Stimulated activated CD4-positive, alpha-beta T cell treated with anti-CD3 and anti-CD28 coated beads, Interleukin-12 subunit alpha, Interleukin-12 subunit beta, amount 100 ng/mL, for 4 hours (primary cell): ENCODE results near the gene URAD.
"Not testable (repeated sequence)": the region's sequence is repeated elsewhere in the genome, so short reads cannot be mapped to it uniquely, and the experiment has no call there.

Experiments
- DNase-seq: peaks from one replicate; pipeline ENCODE4 v3.0.0-alpha.2; 2020

The URAD gene

DNA sequence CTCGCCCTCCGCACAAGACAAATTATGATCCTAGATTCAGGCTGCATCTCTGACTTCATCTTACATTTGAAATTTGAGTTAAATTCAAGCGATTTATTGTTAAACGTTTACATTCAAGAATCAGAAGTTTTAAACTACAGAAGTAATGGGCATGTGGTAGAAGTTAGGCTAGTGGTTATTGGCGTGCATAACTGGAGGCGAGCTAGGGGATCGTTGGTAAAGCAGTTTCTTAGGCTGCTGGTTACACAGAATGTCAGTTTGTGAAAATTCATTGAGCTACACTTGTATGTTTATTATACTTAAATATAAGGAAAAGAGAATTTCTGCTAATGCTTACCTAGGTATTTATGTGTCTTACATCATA is 18.6 kb downstream of the URAD start:
- no peak for DNase-seq

GRCh38 chr13:27969082-27969865 is 19.2 kb downstream of the URAD start, which contains the start of gene CDX2:
CDX2 (minus strand) TSS chr13:27969315; CDS start chr13:27969006, 309 bp downstream.
- DNase-seq, result no peak

DNA sequence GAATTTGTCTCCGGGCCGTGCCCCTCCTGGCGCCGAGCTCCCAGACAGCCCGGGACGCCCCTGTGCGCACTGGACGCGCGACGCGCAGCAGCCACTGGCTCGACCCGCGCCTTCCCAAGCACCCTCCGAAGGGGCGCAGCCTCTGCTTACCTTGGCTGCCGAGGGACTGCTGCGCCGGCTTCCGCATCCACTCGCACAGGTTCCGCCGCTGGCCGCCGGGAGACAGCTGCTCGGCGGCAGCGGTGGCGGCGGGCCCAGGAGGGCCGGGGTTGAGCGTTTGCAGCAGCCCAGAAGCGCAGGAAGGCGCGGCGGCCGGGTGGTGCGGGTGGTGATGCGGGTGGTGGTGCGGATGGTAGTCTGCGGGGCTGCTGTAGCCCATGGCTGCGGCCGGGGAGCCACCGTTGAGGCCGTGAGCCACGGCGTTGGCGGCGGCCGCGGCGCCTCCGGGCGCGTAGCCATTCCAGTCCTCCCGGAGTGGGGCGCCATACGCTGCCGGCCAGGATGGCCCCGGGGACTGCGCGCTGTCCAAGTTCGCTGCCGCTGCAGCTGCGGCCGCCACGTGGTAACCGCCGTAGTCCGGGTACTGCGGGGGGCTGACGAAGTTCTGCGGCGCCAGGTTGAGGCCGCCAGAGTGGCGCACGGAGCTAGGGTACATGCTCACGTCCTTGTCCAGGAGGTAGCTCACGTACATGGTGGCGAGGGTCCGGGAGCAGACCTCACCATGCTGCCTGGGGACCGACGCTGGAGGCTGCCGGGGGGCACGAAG is 20.0 kb downstream of the URAD start:
- DNase-seq, result no peak

DNA sequence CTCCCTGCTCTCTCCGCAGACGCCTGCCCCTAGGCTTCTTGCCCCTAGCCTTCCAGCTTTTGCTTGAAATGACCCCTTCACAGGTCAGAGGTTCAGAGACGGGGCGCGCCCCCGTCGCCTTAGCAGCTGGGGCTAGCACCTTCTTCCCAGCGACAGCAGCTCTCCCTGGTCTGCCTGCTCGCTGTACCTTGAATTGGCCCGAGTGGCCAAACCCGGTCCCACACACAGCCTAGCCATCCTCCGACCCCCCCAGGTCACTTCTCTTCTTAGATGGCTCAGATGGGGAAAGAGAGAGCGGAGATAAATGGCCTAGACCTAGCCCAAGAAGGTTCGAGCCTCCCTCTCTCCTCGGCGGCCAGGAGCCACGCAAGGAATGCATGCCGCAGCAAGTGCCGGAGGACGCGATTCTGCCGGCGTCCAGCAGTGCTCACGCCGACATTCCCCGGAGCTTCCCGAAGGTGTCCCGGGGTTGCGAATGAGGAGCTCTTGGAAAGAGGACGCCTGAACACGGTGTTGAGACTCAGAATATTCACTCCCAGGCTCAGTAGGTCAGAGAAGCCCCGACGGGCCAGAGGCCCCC is 20.7 kb downstream of the URAD start:
- no peak for DNase-seq

- no peak for DNase-seq
Measured at GRCh38 chr13:27967203-27967735, 21.2 kb downstream of the URAD start.

- DNase-seq, result no peak
Measured at GRCh38 chr13:27966641-27967202, 21.8 kb downstream of the URAD start.

GRCh38 chr13:27965740-27966640 is 22.5 kb downstream of the URAD start:
- DNase-seq, result no peak

DNA sequence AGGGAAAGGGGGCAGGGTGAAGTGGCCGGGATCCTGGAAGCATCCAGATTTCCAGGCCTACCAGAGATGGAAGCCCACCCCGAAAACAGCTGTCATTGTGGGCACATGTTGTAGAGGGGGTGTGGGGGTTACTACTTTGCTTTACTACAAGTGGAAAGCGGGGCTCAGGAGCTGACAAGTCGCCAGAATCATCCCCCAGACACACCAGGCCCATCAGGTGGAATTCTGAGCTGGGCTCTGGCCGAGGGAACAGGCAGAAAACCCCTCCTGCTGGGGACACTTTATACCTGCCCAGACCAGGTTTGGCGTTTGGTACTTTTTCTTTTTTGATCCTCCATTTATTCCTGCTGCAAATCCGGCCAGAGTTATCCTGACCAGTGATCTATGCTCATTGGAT is 23.2 kb downstream of the URAD start:
- no peak for DNase-seq

DNA sequence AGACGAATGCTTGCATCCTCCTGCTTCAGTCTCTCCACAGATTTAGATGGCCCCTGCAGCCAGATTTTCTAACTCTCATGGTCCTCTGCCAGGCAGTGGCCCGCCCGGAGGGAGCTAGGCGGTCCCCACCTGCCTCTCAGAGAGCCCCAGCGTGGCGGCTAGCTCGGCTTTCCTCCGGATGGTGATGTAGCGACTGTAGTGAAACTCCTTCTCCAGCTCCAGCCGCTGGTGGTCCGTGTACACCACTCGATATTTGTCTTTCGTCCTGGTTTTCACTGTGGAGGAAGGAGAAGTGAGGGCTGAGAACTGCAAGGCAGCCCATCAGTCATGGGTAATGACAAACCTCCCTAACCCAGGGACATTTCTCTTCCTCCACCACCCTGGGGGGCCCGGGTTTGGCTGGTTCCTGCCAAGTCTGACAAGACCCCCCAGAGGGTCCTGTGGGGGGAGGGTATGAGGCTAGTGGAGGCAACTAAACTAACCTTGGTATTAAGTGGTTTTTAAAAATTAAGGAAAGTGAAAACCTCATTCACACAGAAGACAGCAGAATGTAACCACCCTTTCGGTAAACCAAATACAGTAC is 23.7 kb downstream of the URAD start:
- DNase-seq, result no peak

DNA sequence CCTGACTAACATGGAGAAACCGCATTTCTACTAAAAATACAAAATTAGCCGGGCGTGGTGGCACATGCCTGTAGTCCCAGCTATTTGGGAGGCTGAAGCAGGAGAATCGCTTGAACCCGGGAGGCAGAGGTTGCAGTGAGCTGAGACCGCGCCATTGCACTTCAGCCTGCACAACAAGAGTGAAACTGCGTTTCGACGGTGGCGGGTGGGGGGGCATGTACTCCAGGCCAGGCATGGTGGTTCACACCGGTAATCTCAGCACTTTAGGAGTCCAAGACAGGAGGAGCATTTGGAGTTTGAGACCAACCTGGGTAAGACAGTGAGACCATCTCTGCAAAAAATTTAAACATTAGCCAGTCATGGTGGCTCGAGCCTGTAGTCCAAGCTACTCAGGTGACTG is 24.3 kb downstream of the URAD start:
- DNase-seq, result not testable (repeated sequence)

- DNase-seq, result no peak
Measured at GRCh38 chr13:27963491-27963890, 25.0 kb downstream of the URAD start.

- no peak for DNase-seq
Measured at GRCh38 chr13:27962982-27963381, 25.5 kb downstream of the URAD start.

- DNase-seq, result no peak
Measured at GRCh38 chr13:27962128-27962841, 26.2 kb downstream of the URAD start.

- no peak for DNase-seq
Measured at GRCh38 chr13:27961227-27962085, 27.0 kb downstream of the URAD start.

DNA sequence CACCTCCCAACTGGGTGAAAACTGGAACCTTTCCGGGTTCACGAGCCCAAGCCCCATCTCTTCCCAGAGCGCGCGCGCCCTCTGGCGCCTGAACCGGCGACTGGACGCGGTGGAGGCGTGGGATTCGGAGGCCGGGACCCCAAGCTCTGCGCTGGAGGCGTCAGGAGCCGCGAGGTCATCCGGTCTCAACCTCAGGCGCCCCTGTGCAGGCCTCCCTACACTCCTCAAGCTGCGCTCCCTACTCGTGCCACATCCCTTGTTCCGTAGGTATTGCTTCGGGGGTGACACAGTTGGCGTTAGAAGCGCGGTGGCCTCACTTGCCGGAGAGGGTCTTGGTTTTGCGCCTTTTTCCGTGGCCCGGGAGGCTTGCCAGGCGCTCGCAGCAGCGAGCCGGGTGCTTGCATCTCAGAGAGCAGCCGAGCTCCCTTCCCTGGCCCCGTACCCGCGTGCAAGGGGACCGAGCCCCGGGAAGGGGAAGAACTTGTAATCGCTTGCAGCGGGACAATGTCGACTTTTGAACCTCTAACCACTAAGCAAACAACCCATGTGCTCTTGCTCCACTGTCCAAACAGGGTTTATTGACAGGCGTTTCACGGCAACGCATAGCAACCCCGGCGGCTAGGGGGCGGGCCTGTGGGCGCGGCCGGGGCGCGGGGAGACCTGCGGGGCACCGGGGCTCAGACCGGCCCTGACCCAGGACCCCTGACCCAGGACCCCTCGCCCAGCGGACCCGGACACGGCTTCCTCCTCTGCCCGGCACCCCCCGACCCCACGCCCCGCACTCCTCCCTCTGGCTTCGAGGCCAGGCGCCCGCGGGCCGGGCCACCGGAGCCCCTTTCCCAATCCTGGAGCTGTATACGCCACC is 27.9 kb downstream of the URAD start:
- DNase-seq, result no peak

GRCh38 chr13:27959976-27960361 is 28.5 kb downstream of the URAD start:
- DNase-seq, result no peak

DNA sequence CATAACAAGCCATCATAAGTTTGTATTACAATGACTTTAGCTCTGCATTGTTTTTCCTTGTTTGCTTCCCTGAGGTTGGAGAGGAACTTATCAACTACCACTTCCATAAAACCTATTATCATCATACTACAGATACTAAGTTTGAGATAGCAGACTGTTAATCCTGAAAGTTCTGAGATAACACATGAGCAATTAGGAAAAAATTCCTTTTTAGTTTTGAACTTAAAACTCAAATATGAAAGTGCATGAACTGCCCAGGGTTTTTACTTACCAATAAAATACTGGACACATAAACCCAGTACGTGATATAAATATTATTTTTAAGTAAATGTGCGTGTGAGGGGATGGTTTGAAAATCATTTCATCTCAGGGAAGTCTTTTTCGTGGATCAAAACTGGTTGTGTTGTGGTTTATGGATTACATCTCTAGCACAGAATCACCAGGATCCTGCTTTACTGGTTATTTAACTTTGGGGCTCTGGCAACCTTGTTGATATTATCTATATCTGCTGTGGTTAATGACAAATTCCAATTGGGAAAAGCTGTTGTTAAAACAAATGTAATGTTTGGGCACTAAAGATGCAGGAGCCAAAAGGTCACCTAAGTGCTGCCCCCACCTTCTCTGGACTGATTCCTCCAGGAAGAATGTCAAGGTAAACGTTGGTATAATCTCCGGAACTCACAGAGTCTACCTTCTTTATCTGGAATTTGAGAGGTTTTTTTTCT is 31.8 kb downstream of the URAD start:
- DNase-seq, result no peak

DNA sequence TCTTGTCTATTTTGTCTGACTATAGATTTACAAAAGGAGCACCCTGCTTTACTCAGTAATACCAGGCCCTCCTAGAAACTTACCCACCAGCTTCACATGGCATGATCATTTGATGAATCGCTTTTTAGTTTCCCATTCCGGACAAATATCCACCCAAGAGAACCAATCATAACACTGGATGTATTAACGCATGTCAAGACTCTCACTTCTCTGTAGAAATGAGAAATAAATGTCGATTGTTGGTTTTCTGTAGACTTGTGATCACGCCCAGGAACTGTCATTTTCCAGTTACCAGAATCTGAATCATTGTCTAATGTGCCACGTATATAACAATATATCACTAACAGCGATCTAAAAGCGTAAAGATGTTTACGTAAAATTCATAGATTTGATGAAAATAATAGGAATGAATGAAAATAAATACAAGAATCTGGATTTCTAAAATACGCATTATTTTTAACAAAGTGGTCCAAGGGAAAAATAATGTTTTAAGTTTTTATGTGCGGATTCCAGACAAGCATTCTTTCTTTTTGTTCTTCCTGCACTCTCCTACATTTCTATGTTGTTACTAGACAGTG is 33.4 kb downstream of the URAD start:
- no peak for DNase-seq
